Subcutaneous abdominal adipose tissue (tissue), 5 donors: ENCODE data around the gene ZDHHC11.
A peak's percentile ranks its signal among the peaks of the same experiment; 100 is the strongest.
"Not testable (repeated sequence)": the region's sequence is repeated elsewhere in the genome, so short reads cannot be mapped to it uniquely, and the experiment has no call there.

ENCODE experiments used
- H3K27ac ChIP-seq: one replicate; pipeline ENCODE4 v1.7.0; 2013; ENCODE audit warnings: low read depth, mild to moderate bottlenecking, inconsistent platforms, low read length, moderate library complexity
- H3K27me3 ChIP-seq, 5 donors: one replicate each; pipeline ENCODE4 v1.7.0; 2013; ENCODE audit warnings: low read length in 5 of 5, inconsistent platforms in 1 of 5; ENCODE audit not compliant: control insufficient read depth in 5 of 5, insufficient read depth in 4 of 5
- H3K36me3 ChIP-seq, 5 donors: one replicate each; pipeline ENCODE4 v1.7.0; 2013; ENCODE audit warnings: low read length in 5 of 5; ENCODE audit not compliant: control insufficient read depth in 5 of 5, insufficient read depth in 5 of 5
- H3K4me1 ChIP-seq, 5 donors: one replicate each; pipeline ENCODE4 v1.7.0; 2013; ENCODE audit warnings: low read length in 5 of 5, mild to moderate bottlenecking in 3 of 5, moderate library complexity in 1 of 5; ENCODE audit not compliant: control insufficient read depth in 5 of 5, insufficient read depth in 5 of 5
- H3K4me3 ChIP-seq, 5 donors: one replicate each; pipeline ENCODE4 v1.7.0; 2013; ENCODE audit warnings: low read length in 5 of 5, low read depth in 1 of 5
- H3K9ac ChIP-seq, 5 donors: one replicate each; pipeline ENCODE4 v1.7.0; 2013; ENCODE audit warnings: low read length in 5 of 5, mild to moderate bottlenecking in 4 of 5, moderate library complexity in 3 of 5
- H3K9me3 ChIP-seq, 5 donors: one replicate each; pipeline ENCODE4 v1.7.0; 2013; ENCODE audit warnings: low read length in 5 of 5; ENCODE audit not compliant: control insufficient read depth in 5 of 5
- donor health status: healthy.
- donor health status: healthy.
- donor health status: healthy.
- donor health status: healthy.
- donor health status: healthy.

The ZDHHC11 gene

DNA sequence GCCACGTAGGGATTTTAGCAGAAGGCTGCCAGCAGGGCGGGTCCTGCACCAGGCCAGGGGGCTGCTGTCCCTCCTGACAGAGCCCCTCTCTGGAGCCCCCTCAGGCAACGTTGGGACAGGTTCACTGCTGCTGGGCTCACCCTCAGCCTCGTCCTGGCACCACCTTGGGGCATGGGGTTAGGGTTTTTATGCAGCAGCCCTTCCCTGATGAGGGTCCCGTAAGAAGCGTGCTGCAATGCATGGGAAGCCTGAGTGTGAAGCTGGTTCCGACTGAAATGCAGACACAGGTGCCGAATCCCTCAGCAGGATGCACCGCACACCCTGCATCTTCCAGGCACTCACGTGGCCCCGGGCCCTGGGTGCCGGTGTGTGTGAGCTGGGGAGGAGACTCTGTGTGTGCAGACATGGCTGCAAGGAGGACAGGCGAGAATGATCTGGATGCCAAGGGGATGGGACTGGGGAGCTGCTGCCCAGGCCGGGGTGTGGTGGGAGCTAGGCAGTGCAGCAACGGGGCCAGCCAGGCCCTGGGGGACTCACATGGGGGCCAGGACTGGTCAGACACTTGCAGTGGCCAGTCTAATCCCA, 93.3 kb downstream of the ZDHHC11 start:
- H3K27ac ChIP-seq = no peak overlapping the region
- no peak overlapping the region for H3K9ac ChIP-seq
- H3K27me3 ChIP-seq = no peaks in the 10 kb centered on the region
- H3K4me1 ChIP-seq = peaks cover 15 to 39% (median 26%) of the 10 kb centered on the region in 5 donors
- no peaks in the 10 kb centered on the region for H3K9me3 ChIP-seq
- H3K36me3 ChIP-seq = no peaks in the 10 kb centered on the region
- H3K4me3 ChIP-seq = peak overlapping the region in 1 of 5 donors; percentile 6

DNA sequence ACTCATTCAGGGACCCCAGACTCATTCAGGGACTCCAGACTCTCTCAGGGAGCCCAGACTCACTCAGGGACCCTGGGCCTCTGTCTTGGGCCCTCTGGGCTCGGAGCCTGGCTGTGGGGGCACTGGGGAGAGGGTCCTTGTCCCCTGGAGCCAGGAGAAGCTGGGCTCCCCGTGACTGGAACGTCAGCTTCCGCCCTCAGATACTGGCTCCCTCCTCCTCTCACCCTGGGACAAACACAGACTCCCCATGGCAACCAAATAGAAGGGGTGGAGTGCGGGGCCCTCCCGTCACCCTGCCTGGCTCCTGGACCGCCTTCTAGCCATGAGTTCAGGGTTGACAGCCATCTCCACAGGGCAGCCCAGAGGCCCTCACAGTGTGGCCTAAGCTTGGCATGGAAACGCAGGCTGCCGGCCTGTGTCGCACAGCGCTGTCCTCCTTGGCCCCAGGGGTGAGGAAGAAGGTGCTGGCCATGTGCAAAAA, 93.9 kb downstream of the ZDHHC11 start:
- no peaks in the 10 kb centered on the region for H3K9me3 ChIP-seq
- no peaks in the 10 kb centered on the region for H3K36me3 ChIP-seq
- no peak overlapping the region for H3K27ac ChIP-seq
- H3K27me3 ChIP-seq = no peaks in the 10 kb centered on the region
- peak overlapping the region in 1 of 5 donors; percentile 35 for H3K9ac ChIP-seq
- H3K4me1 ChIP-seq = peaks cover 15 to 39% (median 26%) of the 10 kb centered on the region in 5 donors
- H3K4me3 ChIP-seq = no peak overlapping the region

DNA sequence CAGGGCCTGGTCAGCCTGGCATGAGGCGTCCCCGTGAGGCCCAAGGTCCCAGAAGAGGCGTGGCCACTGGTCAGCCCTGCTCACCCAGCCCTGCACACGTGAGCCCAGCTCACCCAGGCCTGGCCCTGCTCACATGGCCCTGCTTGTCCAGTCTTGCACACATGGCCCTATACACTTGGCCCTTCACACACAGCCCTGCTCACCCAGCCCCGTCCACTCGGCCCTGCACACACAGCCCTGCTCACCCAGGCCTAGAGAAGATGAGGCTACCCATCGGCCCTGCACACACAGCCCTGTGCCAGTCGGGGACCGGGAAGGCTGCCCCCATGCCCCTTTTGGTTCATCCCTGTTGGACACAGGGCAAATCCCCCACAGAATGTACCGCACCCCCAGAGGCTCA, 94.6 kb downstream of the ZDHHC11 start:
- Histone ChIP-seq H3K4me3 (no peak overlapping the region), H3K4me1 (peaks cover 15 to 39% (median 26%) of the 10 kb centered on the region in 5 donors), H3K27me3 (no peaks in the 10 kb centered on the region), H3K9me3 (no peaks in the 10 kb centered on the region), H3K9ac (no peak overlapping the region), H3K27ac (no peak overlapping the region), H3K36me3 (no peaks in the 10 kb centered on the region)

DNA sequence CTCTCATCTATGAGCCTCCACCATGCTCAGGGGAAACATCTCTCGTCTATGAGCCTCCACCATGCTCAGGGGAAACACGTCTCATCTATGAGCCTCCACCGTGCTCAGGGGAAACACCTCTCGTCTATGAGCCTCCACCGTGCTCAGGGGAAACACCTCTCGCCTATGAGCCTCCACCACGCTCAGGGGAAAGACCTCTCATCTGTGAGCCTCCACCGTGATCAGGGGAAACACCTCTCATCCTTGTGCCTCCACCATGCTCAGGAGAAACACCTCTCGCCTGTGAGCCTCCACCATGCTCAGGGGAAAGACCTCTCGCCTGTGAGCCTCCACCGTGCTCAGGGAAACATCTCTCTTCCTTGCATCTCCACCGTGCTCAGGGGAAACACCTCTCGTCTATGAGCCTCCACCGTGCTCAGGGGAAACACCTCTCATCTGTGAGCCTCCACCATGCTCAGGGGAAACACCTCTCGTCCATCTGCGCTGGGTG, 96.6 kb downstream of the ZDHHC11 start:
- not testable (repeated sequence) for H3K27ac ChIP-seq, H3K9me3 ChIP-seq, H3K4me3 ChIP-seq, H3K9ac ChIP-seq, H3K36me3 ChIP-seq, H3K27me3 ChIP-seq
- peaks cover 13 to 32% (median 22%) of the 10 kb centered on the region in 5 donors for H3K4me1 ChIP-seq

DNA sequence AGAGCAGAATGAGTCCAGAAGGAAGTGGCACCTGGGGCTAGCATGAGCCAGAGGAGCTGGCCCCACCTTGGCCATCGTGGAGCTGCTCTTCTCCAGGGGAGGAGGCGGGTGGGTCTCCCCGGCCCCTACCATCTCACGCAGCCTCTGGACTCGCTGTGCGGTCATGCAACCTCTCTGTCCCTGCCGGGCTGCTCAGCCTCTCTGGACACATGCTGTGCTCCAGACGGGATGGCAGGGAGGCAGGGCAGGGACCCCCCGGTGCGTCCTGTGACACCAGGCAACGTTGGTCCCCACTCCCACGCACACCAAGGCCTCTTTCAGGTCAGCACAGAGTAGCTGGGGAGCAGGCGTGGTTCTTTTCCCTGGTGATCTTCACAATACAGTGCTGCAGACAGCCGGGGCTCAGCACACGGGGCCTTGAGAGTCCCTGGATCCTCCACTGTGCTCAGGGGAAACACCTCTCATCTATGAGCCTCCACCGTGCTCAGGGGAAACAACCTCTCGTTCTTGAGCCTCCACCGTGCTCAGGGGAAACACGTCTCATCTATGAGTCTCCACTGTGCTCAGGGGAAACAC, 97.1 kb downstream of the ZDHHC11 start:
- H3K27me3 ChIP-seq, H3K36me3 ChIP-seq, H3K4me3 ChIP-seq, H3K9ac ChIP-seq, H3K27ac ChIP-seq, H3K9me3 ChIP-seq: not testable (repeated sequence)
- H3K4me1 ChIP-seq = peaks cover 12 to 26% (median 17%) of the 10 kb centered on the region in 5 donors

DNA sequence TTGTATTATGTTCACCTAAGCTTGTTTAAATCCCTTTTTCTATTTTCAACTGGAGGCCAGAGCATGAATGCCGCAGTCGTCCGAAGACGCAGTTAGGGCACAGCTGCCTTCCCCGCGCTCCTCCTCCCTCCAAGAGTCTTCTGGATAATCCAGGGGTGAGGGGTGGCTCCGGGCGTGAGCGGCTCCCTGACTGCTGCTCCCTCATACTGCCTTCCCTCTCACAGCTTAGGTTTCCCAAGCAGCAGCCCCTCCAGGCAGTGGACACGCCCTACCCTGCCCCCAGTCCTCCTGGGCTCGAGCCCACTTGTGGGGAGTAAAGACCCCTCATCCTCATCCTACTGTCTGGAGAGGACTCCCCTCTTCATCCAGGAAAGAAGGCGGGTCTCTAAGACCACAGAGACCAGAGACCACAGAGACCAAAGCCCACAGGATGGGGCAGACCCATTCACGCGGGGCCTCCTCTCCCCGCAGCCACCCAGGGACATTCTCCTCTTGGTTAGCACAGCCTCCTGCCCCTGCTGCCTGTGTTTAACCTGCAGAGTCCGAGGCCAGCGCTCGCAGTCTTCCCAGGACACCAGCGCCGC, 98.2 kb downstream of the ZDHHC11 start:
- H3K9me3 ChIP-seq, H3K27me3 ChIP-seq, H3K9ac ChIP-seq, H3K4me3 ChIP-seq, H3K36me3 ChIP-seq, H3K27ac ChIP-seq: not testable (repeated sequence)
- H3K4me1 ChIP-seq = peaks cover 2 to 16% (median 6%) of the 10 kb centered on the region in 5 donors

DNA sequence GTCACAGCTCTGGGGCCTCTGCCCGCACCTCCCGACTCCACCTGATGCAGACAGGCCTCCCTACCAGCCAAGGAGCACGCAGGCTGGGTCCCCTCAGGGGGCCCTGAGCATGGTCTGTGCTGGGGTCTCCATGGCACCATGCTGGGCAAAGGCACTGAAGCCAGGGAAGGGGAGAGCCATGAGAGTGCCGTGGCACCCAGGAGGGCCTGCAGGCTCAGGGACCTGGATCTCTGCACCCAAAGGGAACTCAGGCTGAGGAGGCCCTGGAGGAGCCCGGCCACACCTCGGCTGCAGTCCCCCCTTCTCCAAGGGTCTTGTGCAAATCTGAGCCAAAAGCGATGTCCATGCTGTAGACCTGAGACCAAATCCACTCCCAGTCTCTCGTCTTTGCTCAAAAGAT, 98.8 kb downstream of the ZDHHC11 start:
- not testable (repeated sequence) for H3K4me1 ChIP-seq, H3K36me3 ChIP-seq, H3K4me3 ChIP-seq, H3K27ac ChIP-seq, H3K9me3 ChIP-seq, H3K9ac ChIP-seq, H3K27me3 ChIP-seq

DNA sequence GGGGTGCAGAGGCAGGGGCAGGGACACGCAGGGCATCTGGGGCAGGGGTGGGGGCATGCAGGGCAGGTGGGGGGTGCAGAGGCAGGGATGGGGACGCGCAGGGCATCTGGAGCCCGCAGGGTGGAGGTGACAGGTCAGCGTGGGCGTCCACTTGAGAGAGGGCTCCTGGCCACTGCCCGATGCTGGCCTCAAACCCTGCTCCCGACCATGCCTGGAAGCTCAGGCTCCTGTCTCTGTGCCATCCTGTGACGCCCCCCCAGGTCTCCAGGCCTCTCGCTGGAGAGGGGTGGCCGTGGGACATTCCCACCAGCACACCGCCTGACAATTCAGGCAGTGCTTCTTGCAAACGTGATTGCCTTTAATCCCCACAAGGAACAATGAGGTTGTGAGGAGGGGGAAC, 99.3 kb downstream of the ZDHHC11 start:
- Histone ChIP-seq H3K9me3 (no peaks in the 10 kb centered on the region), H3K27me3 (no peaks in the 10 kb centered on the region), H3K4me3 (no peak overlapping the region), H3K36me3 (peaks cover 0 to 5% (median 0%) of the 10 kb centered on the region in 5 donors), H3K27ac (no peak overlapping the region), H3K4me1 (peaks cover 0 to 5% (median 0%) of the 10 kb centered on the region in 5 donors), H3K9ac (no peak overlapping the region)

DNA sequence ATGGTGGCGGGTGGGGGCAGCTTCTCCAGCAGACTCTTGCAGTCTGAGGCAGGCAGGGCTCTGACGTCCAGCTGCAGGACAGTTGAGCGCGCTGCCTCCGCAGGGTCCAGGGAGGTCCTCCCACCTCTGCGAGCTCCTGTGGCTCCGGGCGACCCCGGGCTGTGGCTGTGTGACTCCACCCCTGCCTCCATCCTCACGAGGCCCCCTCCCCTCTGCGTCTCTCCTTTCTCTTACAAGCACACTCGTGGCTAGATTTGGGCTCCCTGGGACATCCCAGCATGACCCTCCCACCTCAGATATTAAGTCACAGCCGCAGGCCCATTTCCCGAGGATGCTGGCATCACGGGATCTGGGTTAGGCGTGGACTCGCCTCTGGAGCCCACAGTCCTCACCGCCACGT, 100.6 kb downstream of the ZDHHC11 start:
- not testable (repeated sequence) for H3K4me1 ChIP-seq, H3K4me3 ChIP-seq, H3K27me3 ChIP-seq, H3K27ac ChIP-seq, H3K9me3 ChIP-seq, H3K36me3 ChIP-seq, H3K9ac ChIP-seq

DNA sequence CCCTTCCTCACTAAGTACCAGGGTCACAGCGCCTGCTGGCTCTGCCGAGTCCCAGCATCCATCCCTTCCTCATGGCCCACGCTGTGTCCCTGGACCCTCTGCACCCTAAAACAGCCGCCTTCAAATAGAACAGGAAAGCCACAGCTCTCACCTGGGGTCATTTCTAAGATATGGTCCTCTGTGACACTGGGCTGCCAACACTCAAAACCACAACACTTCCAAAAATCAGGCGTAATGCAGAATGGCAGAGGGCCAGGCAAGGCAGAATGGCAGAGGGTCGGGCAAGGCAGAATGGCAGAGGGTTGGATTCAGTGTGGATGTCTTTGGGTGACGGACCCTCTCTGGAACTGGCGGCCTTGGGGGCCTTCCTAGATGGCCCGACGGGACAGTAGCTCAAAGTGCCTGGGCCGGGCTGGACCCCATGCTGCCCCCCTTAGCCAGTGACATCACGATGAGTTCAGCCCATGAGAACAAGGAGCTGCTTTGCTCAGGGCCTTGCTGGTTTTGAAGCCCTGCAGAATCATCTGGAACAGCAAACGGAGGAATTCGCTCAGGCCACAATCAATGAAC, 101.6 kb downstream of the ZDHHC11 start:
- Histone ChIP-seq H3K27me3 (no peaks in the 10 kb centered on the region), H3K36me3 (peaks cover 0 to 5% (median 0%) of the 10 kb centered on the region in 5 donors), H3K4me1 (no peaks in the 10 kb centered on the region), H3K4me3 (no peak overlapping the region), H3K9ac (no peak overlapping the region), H3K9me3 (no peaks in the 10 kb centered on the region), H3K27ac (no peak overlapping the region)
